Esophagus squamous epithelium (tissue), 5 donors: Measurements from ENCODE around the gene ZNF143. TPM values are rescaled to one million over a fixed set of nuclear protein-coding genes. Genes with fewer than 3 reads are reported as not detected.
A peak's percentile ranks its signal among the peaks of the same experiment; 100 is the strongest.

ENCODE experiments used
- DNase-seq: peaks from one replicate; lab custom pipeline; 2025; lab: John Stamatoyannopoulos, UW
- H3K27ac ChIP-seq, 4 donors: fragments of 200-600 bp; sonication (generic); one replicate each; pipeline ENCODE4 v1.5.1; 2016 to 2019; ENCODE audit warnings: mild to moderate bottlenecking in 1 of 4
- H3K27me3 ChIP-seq, 4 donors: fragments of 200-600 bp; sonication (generic); 1 replicate in 3 of 4; 2 replicates in 1 of 4; pipeline versions ENCODE4 v1.5.1 to v1.6.0; 2017 to 2021; ENCODE audit warnings: antibody characterized with exemption in 1 of 4
- H3K36me3 ChIP-seq, 3 donors: fragments of 200-600 bp; sonication (generic); one replicate each; pipeline ENCODE4 v1.5.1; 2016 to 2019
- H3K4me1 ChIP-seq, 3 donors: fragments of 200-600 bp; sonication (generic); one replicate each; pipeline ENCODE4 v1.5.1; 2017 to 2019
- H3K4me3 ChIP-seq, 4 donors: fragments of 200-600 bp; sonication (generic); 1 replicate in 3 of 4; 2 replicates in 1 of 4; pipeline ENCODE4 v1.5.1; 2016 to 2019; ENCODE audit warnings: mild to moderate bottlenecking in 2 of 4, moderate library complexity in 1 of 4
- H3K9me3 ChIP-seq, 3 donors: fragments of 200-600 bp; sonication (generic); one replicate each; pipeline ENCODE4 v1.5.1; 2016 to 2019
- CTCF ChIP-seq, 6 experiments: fragments of 450-650 bp in 4 of 6; fragments of 200-600 bp in 2 of 6; sonication (generic) in 2 of 6; IDR thresholded peaks; one replicate each; pipeline ENCODE4 v1.5.1; 2016 to 2019; ENCODE audit warnings: antibody characterized with exemption in 6 of 6, mild to moderate bottlenecking in 4 of 6, moderate library complexity in 4 of 6
- POLR2A ChIP-seq, 4 donors: fragments of 450-650 bp; IDR thresholded peaks; one replicate each; pipeline ENCODE4 v1.6.1; 2017; ENCODE audit warnings: antibody characterized with exemption in 4 of 4, mild to moderate bottlenecking in 4 of 4, moderate library complexity in 3 of 4
- WGBS, 2 donors: methylation state at CpG; one replicate each; pipeline ENCODE4 v1.1.5; 2018; 5-methylcytosine and 5-hydroxymethylcytosine counted together
- intact Hi-C: fragments of 100-400 bp; cut with DNase I; formaldehyde crosslinking; loops from one replicate; pipeline ENCODE4 v1.15.0; 2022
- total RNA-seq, 4 donors: library from RNA; depleted of rRNA; stranded (reverse); fragments of >200 nt; gene quantifications; one replicate each; pipeline ENCODE4 v1.1.0, GENCODE V29; 2016
- donor health status: DM: yes; HTN: yes; CAD: no.

Gene ZNF143
- total RNA-seq, 4 donors from 2014 or later, result 9.7 to 26.1 (median 16.6) TPM

GRCh38 chr11:9565822-9566560 is 105.2 kb downstream of the ZNF143 start:
- TF ChIP-seq CTCF (IDR thresholded peaks at IDR 0.05) (no peak), POLR2A (IDR thresholded peaks at IDR 0.05) (peak in 2 of 4 donors; percentile 25)
- H3K9me3 ChIP-seq, result peaks cover 0 to 5% (median 0%) of the 10 kb centered on the region in 3 donors
- peak overlapping the region; percentile 78 to 99 (median 95) for H3K27ac ChIP-seq
- intact Hi-C loops, result no loop called here
- peaks cover 24 to 67% (median 51%) of the 10 kb centered on the region in 3 donors for H3K4me1 ChIP-seq
- DNase-seq, result no peak
- 6 to 11% methylated on average over 6 to 7 of the region's 7 CpGs for WGBS, 2 donors
- no peaks in the 10 kb centered on the region for H3K36me3 ChIP-seq
- no peak overlapping the region for H3K4me3 ChIP-seq
- no peaks in the 10 kb centered on the region for H3K27me3 ChIP-seq

DNA sequence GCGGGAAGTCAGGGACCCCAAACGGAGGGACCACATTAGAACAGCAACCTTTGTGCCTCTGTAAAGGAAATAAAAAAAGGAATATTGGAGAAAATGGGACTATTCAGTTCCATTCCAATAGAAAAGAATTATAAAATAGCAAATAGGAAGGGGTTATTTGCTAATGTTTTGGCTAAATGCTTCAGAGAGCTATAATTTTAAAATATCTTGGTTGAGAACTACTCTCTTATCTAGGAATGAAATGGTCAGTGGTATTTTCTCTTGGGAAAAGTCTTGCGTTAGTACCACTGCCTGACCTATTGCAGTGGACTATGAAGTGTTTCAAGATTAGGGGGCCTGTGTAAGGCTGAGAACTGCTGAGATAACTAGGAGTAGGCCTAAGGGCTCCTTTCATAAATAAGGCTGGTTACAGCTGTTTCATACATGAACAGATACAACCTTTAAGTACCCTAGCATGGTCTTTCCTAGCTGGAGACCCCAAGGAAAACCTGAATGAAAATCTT is 105.8 kb downstream of the ZNF143 start:
- Histone ChIP-seq H3K27ac (peak overlapping the region; percentile 78 to 99 (median 95)), H3K4me1 (peaks cover 24 to 72% (median 51%) of the 10 kb centered on the region in 3 donors), H3K4me3 (no peak overlapping the region), H3K36me3 (no peaks in the 10 kb centered on the region), H3K9me3 (peaks cover 0 to under 1% (median 0%) of the 10 kb centered on the region in 3 donors), H3K27me3 (no peaks in the 10 kb centered on the region)
- intact Hi-C loops, result no loop called here
- TF ChIP-seq POLR2A (IDR thresholded peaks at IDR 0.05) (no peak), CTCF (IDR thresholded peaks at IDR 0.05) (no peak)
- 58 to 62% methylated on average over 3 of the region's 3 CpGs for WGBS, 2 donors
- DNase-seq, result no peak

DNA sequence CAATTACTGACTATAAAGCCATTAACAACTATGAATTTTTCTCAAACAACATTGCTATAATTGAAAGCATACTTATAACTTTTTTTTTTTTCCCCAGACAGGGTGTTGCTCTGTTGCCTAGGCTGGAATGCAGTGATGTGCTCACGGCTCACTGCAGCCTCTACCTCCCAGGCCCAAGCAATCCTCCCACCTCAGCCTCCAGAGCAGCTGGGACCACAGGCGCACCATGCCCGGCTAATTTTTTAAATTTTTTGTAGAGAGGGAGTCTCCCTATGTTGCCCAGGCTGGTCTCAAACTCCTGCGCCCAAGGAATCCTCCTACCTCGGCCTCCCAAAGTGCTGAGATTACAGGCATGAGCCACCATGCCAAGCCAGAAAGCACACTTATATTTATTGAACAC is 106.6 kb downstream of the ZNF143 start:
- Histone ChIP-seq H3K4me1 (peaks cover 27 to 80% (median 58%) of the 10 kb centered on the region in 3 donors), H3K4me3 (no peak overlapping the region), H3K9me3 (no peaks in the 10 kb centered on the region), H3K27ac (peak overlapping the region; percentile 78 to 99 (median 95)), H3K27me3 (no peaks in the 10 kb centered on the region), H3K36me3 (no peaks in the 10 kb centered on the region)
- intact Hi-C loops, result no loop called here
- no peak for DNase-seq
- WGBS, 2 donors, result 78 to 81% methylated on average over 3 to 4 of the region's 5 CpGs
- TF ChIP-seq POLR2A (IDR thresholded peaks at IDR 0.05) (no peak), CTCF (IDR thresholded peaks at IDR 0.05) (no peak)

- WGBS, 2 donors, result 33 to 39% methylated on average over 8 of the region's 8 CpGs
- peaks cover 28 to 82% (median 58%) of the 10 kb centered on the region in 3 donors for H3K4me1 ChIP-seq
- peak overlapping the region; percentile 78 to 99 (median 95) for H3K27ac ChIP-seq
- intact Hi-C loops, result no loop called here
- peak overlapping the region in 1 of 4 donors; percentile 13 for H3K4me3 ChIP-seq
- H3K36me3 ChIP-seq, result no peaks in the 10 kb centered on the region
- TF ChIP-seq POLR2A (IDR thresholded peaks at IDR 0.05) (no peak), CTCF (IDR thresholded peaks at IDR 0.05) (no peak)
- H3K9me3 ChIP-seq, result no peaks in the 10 kb centered on the region
- H3K27me3 ChIP-seq, result no peaks in the 10 kb centered on the region
- no peak for DNase-seq
Measured at GRCh38 chr11:9568161-9568853, 107.5 kb downstream of the ZNF143 start.
